Muscle layer of duodenum (tissue), 2 donors: ENCODE results near the gene CCDC80.

Experiments used
- H3K27ac ChIP-seq: one replicate; pipeline ENCODE4 v1.7.0; 2013; ENCODE audit warnings: mild to moderate bottlenecking, low read length
- H3K27me3 ChIP-seq: one replicate; pipeline ENCODE4 v1.7.0; 2013; ENCODE audit warnings: low read depth, mild to moderate bottlenecking, control low read depth, low read length
- H3K36me3 ChIP-seq, 2 donors: one replicate each; pipeline ENCODE4 v1.7.0; 2013; ENCODE audit warnings: low read length in 2 of 2, control low read depth in 1 of 2, mild to moderate bottlenecking in 1 of 2; ENCODE audit not compliant: insufficient read depth in 2 of 2, control insufficient read depth in 1 of 2
- H3K4me1 ChIP-seq, 2 donors: one replicate each; pipeline ENCODE4 v1.7.0; 2013; ENCODE audit warnings: low read length in 2 of 2, mild to moderate bottlenecking in 2 of 2, control low read depth in 1 of 2, moderate library complexity in 1 of 2; ENCODE audit not compliant: insufficient read depth in 2 of 2, control insufficient read depth in 1 of 2
- H3K4me3 ChIP-seq, 2 donors: one replicate each; pipeline ENCODE4 v1.7.0; 2013; ENCODE audit warnings: low read length in 2 of 2, low read depth in 1 of 2, mild to moderate bottlenecking in 1 of 2
- H3K9me3 ChIP-seq, 2 donors: one replicate each; pipeline ENCODE4 v1.7.0; 2013; ENCODE audit warnings: low read length in 2 of 2, control low read depth in 1 of 2, mild to moderate bottlenecking in 1 of 2; ENCODE audit not compliant: control insufficient read depth in 1 of 2
- donor health status: healthy.

The CCDC80 gene

DNA sequence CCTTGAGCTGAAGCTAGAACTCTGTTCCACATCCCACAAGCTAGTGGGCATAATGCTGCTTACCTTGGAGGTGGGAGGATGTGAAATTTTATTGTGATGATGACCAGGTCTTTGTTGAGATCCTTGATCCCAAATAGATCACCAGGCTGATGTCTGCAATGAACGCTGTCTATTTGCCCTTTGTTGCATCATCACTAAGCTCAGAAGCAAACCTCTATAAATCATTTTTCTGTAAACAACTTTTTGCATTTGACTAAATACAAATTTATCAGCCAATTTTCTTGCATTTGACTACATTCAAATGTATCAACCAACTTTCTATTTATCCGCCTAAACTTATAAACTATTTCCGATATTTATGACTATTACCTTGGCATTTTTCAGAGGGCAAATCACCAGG is 9.7 kb downstream of the CCDC80 start:
- H3K27ac ChIP-seq, result no peak overlapping the region
- H3K36me3 ChIP-seq, result no peaks in the 10 kb centered on the region
- H3K27me3 ChIP-seq, result no peaks in the 10 kb centered on the region
- H3K4me3 ChIP-seq, result no peak overlapping the region
- H3K4me1 ChIP-seq, result peaks cover 0 to 32% of the 10 kb centered on the region in 2 donors
- no peaks in the 10 kb centered on the region for H3K9me3 ChIP-seq

DNA sequence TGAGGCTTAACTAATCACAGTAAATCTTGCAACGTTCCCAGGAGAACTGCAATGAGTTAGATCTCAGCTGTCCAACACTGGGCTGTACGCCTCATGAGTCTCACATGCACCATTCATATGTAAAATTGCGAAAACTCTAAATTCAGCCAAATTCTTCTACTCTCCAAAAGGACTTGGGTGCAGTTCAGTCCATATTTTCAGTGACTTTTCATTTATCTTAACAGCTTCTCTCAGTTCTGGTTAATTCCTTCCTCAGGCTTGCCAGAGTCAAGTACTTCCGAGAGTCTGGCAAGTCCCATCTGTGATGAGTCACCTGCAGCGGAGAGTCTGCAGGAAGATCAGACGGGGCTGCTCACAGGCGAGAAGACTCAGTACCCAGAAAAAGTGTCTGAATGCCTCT is 11.5 kb downstream of the CCDC80 start:
- Histone ChIP-seq H3K4me1 (peaks cover 0 to 26% of the 10 kb centered on the region in 2 donors), H3K9me3 (no peaks in the 10 kb centered on the region), H3K4me3 (no peak overlapping the region), H3K27me3 (no peaks in the 10 kb centered on the region), H3K36me3 (peaks cover 0 to 4% of the 10 kb centered on the region in 2 donors), H3K27ac (no peak overlapping the region)

DNA sequence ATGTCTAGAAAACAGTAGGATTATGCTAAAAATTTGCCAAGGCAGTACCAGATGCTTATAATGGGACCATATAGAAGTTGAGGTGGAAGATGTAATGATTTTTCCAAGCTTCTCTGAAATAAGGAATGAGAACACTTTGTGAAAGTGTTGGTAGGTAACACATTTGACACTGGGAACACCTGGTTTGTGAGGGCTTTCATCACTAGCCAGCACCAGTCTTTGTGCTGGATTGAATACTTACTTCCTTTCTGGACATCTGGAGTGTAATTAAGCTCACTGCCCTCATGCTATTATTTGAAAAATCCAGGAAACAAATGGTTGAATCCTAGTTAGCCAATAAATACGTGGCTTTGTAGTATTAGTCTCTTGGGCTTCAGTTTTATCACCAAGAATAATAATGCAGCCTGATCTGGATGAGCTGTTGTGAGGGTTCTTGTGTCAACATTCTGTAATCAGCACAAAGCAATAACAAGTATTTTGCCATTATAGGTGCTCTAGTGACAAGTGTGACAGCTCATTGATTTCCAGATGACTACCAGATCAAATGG is 12.9 kb downstream of the CCDC80 start:
- H3K4me1 ChIP-seq, result peaks cover 0 to 21% of the 10 kb centered on the region in 2 donors
- peaks cover 0 to 4% of the 10 kb centered on the region in 2 donors for H3K36me3 ChIP-seq
- H3K4me3 ChIP-seq, result no peak overlapping the region
- no peaks in the 10 kb centered on the region for H3K9me3 ChIP-seq
- no peaks in the 10 kb centered on the region for H3K27me3 ChIP-seq
- H3K27ac ChIP-seq, result peak overlapping the region; percentile 6

DNA sequence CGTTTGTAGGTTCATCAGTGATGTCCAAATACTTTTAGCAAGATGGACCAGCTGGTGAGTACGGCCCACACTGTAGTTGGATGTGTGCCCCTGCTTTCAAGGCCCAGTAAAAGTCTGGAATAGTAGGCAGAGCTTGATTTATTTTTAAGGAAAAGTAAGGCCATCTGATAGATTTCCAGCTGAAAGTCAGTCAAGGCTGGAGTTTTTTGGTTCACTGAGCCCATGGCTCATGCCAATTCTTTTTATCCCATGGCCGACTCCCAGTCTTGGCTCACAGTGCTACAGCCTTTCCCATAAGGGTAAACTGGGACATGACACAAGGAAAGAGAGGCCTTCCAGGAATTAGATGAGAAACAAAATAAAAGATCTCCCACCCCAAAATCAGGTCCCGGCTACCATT is 13.5 kb downstream of the CCDC80 start:
- Histone ChIP-seq H3K4me1 (peaks cover 0 to 15% of the 10 kb centered on the region in 2 donors), H3K27ac (peak overlapping the region; percentile 6), H3K9me3 (no peaks in the 10 kb centered on the region), H3K27me3 (no peaks in the 10 kb centered on the region), H3K36me3 (peaks cover 0 to 4% of the 10 kb centered on the region in 2 donors), H3K4me3 (no peak overlapping the region)

DNA sequence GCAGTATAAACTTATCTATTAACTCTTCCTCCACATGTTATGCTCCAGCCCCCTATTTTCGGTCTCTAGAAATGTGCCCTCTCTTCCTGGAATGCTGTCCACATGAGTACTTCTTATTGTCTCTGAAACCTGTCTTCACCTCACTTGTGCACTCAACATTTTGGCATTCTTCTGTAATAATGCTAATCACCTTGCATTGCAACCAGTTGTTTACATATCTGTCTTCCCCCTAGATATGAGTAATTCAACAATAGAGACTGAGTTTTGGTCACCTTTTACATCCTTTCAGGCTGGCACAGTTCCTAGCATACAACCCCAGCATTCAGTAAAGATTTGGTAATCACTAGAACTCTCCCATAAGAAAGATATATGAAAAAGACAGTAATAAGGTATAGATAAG is 17.2 kb downstream of the CCDC80 start:
- Histone ChIP-seq H3K4me1 (peaks cover 0 to 4% of the 10 kb centered on the region in 2 donors), H3K4me3 (no peak overlapping the region), H3K36me3 (peaks cover 0 to 12% of the 10 kb centered on the region in 2 donors), H3K9me3 (no peaks in the 10 kb centered on the region), H3K27ac (no peak overlapping the region), H3K27me3 (no peaks in the 10 kb centered on the region)

DNA sequence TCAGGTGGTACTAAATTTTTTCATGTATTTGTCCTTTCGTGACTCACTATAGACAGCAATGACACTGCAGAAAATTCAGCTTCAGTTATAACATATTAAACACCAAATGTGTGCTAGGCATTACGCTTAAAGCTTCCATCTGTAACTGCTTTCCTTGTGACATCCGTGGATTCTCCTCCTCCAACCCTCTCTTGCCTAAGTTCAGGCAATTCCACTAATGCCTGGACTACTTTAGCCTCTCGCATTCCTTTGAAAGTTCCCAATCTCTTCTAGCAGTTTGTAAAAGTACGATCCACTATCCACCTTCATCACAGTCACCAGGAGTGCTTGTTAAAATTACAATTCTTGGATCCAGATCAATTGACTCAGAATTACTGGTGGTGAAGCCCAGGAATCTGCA is 17.7 kb downstream of the CCDC80 start:
- no peak overlapping the region for H3K4me3 ChIP-seq
- peaks cover 0 to 4% of the 10 kb centered on the region in 2 donors for H3K4me1 ChIP-seq
- H3K9me3 ChIP-seq, result no peaks in the 10 kb centered on the region
- no peaks in the 10 kb centered on the region for H3K27me3 ChIP-seq
- peaks cover 0 to 17% of the 10 kb centered on the region in 2 donors for H3K36me3 ChIP-seq
- H3K27ac ChIP-seq, result no peak overlapping the region

DNA sequence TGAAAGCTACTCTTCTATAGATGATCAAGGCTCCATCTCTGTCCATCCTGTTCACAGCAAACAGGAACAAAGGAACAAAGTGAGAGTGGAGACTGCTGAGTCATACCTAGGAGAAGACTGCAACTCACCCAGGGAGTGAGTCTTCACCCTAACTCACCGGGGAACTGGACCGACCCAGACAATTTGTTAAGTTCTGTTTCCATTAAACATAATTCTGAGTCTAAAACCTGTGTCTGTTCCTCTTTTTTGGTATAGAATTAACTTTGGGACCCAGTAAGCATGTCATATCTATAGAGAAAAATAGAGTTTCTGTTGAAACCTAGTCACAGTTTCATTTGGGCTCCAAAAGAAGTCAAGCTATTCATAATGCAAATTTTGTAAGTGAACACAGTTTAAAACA is 21.6 kb downstream of the CCDC80 start:
- H3K27ac ChIP-seq, result no peak overlapping the region
- no peaks in the 10 kb centered on the region for H3K27me3 ChIP-seq
- H3K4me1 ChIP-seq, result peaks cover 0 to 4% of the 10 kb centered on the region in 2 donors
- peaks cover 11 to 34% of the 10 kb centered on the region in 2 donors for H3K36me3 ChIP-seq
- no peak overlapping the region for H3K4me3 ChIP-seq
- H3K9me3 ChIP-seq, result no peaks in the 10 kb centered on the region

DNA sequence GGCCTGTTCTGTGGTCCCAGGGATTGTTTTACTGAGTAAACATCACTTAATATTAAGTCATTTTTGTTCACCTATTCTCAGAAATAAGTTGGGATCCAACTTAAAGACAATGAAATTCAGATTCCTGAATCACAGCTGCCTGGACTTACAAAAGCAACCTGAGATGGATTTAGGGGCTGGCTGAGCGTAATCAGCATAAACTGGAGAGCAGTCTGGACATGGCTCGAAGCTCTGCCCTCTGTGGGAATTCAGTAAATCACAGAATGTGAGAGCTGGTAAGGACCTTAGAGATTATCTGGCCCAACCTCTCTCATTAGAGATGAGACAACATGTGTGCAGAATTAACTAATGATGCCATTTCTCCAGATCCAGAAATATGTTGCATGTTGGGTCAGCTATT is 23.7 kb downstream of the CCDC80 start:
- Histone ChIP-seq H3K36me3 (peaks cover 11 to 38% of the 10 kb centered on the region in 2 donors), H3K4me1 (no peaks in the 10 kb centered on the region), H3K27me3 (no peaks in the 10 kb centered on the region), H3K4me3 (no peak overlapping the region), H3K9me3 (no peaks in the 10 kb centered on the region), H3K27ac (no peak overlapping the region)

DNA sequence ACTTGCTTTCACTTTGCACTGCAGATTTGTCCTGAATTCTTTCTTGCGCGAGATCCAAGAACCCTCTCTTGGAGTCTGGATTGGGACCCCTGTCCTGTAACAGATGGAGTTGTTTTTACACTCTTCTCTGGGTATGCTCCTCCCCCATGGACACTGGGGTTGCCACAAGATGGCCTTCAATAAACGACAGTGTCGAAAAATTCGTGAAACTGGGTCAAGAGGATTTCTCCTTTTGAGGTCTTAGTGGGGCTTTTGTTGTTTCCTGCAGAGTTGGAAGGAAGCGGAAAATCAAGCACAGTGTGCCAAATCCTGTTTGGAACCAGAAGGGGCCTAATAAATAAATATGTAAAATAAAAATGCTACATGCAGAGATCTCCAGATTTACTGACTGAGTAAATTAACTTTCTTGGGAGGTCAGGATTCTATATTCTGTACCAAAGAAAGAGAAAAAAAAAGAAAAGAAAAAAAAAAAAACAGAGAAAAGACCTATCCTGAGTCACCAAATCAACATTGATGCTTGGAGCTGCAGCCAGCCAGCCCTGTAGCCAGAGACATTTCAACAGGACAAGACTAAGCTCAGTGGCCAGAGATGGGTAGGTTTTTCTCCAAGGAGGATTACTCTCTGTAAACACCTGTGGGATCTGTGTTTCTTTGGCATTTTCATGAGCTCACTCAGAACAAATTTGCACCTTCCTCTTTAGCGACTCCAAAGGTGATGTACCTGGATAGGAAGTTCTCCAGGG is 24.8 kb downstream of the CCDC80 start:
- Histone ChIP-seq H3K36me3 (peaks cover 11 to 49% of the 10 kb centered on the region in 2 donors), H3K4me1 (no peaks in the 10 kb centered on the region), H3K27ac (no peak overlapping the region), H3K9me3 (no peaks in the 10 kb centered on the region), H3K27me3 (no peaks in the 10 kb centered on the region), H3K4me3 (no peak overlapping the region)

DNA sequence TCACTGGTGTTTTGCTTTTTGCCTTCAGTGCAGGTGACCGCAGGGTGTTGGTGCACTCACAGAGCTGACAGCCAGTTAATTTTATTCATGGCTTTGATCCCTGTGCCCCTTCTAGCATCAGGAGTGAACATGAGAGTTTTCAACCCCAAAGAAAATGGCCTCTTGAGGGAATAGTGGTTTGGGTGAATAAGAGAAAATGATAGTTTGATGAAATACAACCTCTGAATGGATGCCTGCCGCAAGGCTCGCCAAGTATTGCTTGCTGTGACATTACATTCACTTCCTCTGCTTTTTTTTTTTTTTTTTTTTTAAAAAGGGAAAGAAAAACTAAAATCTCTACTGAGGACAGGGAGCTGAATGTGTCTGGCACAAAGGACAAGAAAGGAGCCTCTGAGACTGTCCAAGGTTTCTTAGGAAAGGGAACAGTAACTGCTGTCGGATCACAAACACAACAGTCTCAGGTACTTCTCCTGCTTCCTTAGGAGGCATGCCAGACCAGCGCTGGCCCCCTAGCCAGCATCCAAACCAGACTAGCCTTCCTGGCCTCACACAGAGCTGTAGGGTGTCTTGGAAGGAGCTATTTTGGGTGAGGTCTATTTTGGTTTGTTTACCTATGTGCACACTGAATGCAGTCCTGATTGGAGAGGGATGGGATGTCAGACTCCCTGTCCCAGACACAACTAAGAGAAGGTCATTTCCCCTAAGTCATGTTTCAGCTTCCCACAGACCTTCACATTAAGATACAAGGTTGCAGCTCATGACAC is 29.0 kb downstream of the CCDC80 start:
- no peaks in the 10 kb centered on the region for H3K4me1 ChIP-seq
- no peaks in the 10 kb centered on the region for H3K27me3 ChIP-seq
- no peaks in the 10 kb centered on the region for H3K9me3 ChIP-seq
- peaks cover 14 to 56% of the 10 kb centered on the region in 2 donors for H3K36me3 ChIP-seq
- H3K4me3 ChIP-seq, result no peak overlapping the region
- no peak overlapping the region for H3K27ac ChIP-seq

DNA sequence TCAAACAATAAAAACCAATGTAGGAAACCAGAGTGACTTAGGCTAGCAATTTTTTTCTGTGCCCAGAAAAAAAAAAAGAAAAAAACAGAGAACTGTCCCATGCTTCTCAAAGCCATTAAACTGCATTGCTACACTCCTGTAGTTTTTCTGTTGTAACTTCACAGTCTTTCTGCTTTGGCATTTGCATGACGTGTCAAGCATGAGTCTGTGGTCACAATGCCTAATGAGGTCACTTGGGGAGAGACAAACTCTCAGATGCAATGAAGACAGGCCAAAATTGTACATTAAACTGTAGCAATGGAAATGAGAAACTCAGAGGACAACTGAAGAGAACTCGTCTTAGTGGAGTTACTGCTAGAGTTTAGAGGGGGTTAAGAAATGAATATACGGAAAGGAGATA is 30.8 kb downstream of the CCDC80 start:
- H3K27ac ChIP-seq, result no peak overlapping the region
- peaks cover 13 to 56% of the 10 kb centered on the region in 2 donors for H3K36me3 ChIP-seq
- H3K9me3 ChIP-seq, result no peaks in the 10 kb centered on the region
- peaks cover 0 to 3% of the 10 kb centered on the region in 2 donors for H3K4me1 ChIP-seq
- no peak overlapping the region for H3K4me3 ChIP-seq
- no peaks in the 10 kb centered on the region for H3K27me3 ChIP-seq
